Ishikawa (cell line): ENCODE measurements around the gene OR5AS1.

Source experiments
- CEBPB ChIP-seq: IDR thresholded peaks from 2 replicates; pipeline ENCODE4 v1.6.1; 2012
- CREB1 ChIP-seq: IDR thresholded peaks from 2 replicates; pipeline ENCODE4 v1.6.1; 2012; ENCODE audit warnings: low read depth
- EGR1 ChIP-seq: IDR thresholded peaks from 2 replicates; pipeline ENCODE4 v1.6.1; 2012
- EP300 ChIP-seq: IDR thresholded peaks from 2 replicates; pipeline ENCODE4 v1.6.1; 2012; ENCODE audit warnings: borderline replicate concordance
- FOXM1 ChIP-seq: IDR thresholded peaks from 2 replicates; pipeline ENCODE4 v1.6.1; 2012; ENCODE audit warnings: low read depth, borderline replicate concordance
- NFIC ChIP-seq: IDR thresholded peaks from 2 replicates; pipeline ENCODE4 v1.6.1; 2012
- RAD21 ChIP-seq: IDR thresholded peaks from 2 replicates; pipeline ENCODE4 v1.6.1; 2012; ENCODE audit warnings: low read depth
- REST ChIP-seq: IDR thresholded peaks from 2 replicates; pipeline ENCODE4 v1.6.1; 2012; ENCODE audit warnings: low read depth, mild to moderate bottlenecking
- TAF1 ChIP-seq: IDR thresholded peaks from 2 replicates; pipeline ENCODE4 v1.6.1; 2012; ENCODE audit warnings: low read depth, mild to moderate bottlenecking
- TCF12 ChIP-seq: IDR thresholded peaks from 2 replicates; pipeline ENCODE4 v1.6.1; 2012; ENCODE audit warnings: low read depth
- TEAD4 ChIP-seq: IDR thresholded peaks from 2 replicates; pipeline ENCODE4 v1.6.1; 2012
- USF1 ChIP-seq: IDR thresholded peaks from 2 replicates; pipeline ENCODE4 v1.6.1; 2012
- YY1 ChIP-seq: IDR thresholded peaks from 2 replicates; pipeline ENCODE4 v1.6.1; 2012; ENCODE audit warnings: low read depth
- ZBTB7A ChIP-seq: IDR thresholded peaks from 2 replicates; pipeline ENCODE4 v1.6.1; 2012; ENCODE audit warnings: low read depth
- TF ChIP-seq, protein P1 (sequence below): IDR thresholded peaks from 2 replicates; pipeline ENCODE4 v1.6.1; 2012

OR5AS1 gene

GRCh38 chr11:56027354-56027753 is at the start of gene OR5AS1:
Gene OR5AS1 (plus strand): TSS chr11:56027654. CDS start chr11:56030419, 2,765 bp downstream.
- no peak for TF ChIP-seq EGR1
- no peak for TF ChIP-seq TAF1
- TF ChIP-seq ZBTB7A: no peak

GRCh38 chr11:55994525-55994924 is 32.9 kb upstream of the OR5AS1 start, which contains the start of gene OR5F1:
Gene OR5F1 (minus strand): TSS chr11:55994625. CDS start chr11:55994625, 0 bp downstream.
- TF ChIP-seq EGR1: no peak
- TF ChIP-seq REST: no peak
- TF ChIP-seq TEAD4: no peak
- TF ChIP-seq NFIC: no peak
- no peak for TF ChIP-seq FOXM1
- TF ChIP-seq YY1: no peak
- TF ChIP-seq, protein P1, sequence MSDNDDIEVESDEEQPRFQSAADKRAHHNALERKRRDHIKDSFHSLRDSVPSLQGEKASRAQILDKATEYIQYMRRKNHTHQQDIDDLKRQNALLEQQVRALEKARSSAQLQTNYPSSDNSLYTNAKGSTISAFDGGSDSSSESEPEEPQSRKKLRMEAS: no peak
- TF ChIP-seq TAF1: no peak
- no peak for TF ChIP-seq USF1

DNA sequence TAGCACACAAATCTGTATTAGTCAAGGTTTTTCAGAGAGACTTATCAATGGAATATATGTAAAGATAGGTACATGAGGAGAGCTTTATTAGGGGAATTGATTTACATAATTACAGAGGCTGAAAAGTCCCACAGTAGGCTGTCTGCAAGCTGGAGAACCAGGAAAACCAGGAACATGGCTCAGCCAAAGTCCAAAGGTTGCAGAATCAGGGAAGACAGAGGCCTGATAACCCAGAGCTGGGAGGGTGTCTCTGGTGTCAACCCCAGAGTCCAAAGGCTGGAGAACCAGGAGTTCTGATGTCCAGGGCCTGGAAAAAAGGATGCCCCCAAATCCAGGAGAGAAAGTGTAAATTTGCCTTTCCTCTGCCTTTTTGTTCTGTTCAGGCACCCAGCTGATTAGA is 16.7 kb upstream of the OR5AS1 start:
- TF ChIP-seq RAD21: no peak
- no peak for TF ChIP-seq CREB1
- no peak for TF ChIP-seq YY1
- TF ChIP-seq ZBTB7A: no peak
- no peak for TF ChIP-seq NFIC
- no peak for TF ChIP-seq CEBPB
- no peak for TF ChIP-seq FOXM1
- TF ChIP-seq TAF1: no peak
- TF ChIP-seq TCF12: no peak
- TF ChIP-seq USF1: no peak
- TF ChIP-seq EP300: no peak

DNA sequence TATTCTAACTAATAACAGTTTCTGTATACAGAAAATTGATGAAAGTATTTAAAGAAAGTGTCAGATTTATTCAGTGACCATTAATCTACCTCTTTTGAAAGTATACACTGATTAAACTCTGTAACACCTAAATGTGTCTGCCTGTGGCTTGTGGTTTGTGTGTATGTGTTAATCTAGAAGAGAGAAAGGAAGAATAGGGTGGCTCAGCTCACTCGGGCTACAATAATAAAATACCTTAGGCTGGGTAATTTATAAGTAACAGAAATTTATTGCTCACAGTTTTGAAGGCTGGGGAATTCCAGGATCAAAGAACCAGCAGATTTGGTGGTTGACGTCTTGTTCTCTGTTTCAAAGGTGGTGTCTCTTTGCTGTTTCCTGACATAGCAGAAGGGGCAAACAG is 13.6 kb upstream of the OR5AS1 start:
- no peak for TF ChIP-seq EP300
- no peak for TF ChIP-seq EGR1
- TF ChIP-seq TCF12: no peak
- TF ChIP-seq FOXM1: no peak
- no peak for TF ChIP-seq NFIC

DNA sequence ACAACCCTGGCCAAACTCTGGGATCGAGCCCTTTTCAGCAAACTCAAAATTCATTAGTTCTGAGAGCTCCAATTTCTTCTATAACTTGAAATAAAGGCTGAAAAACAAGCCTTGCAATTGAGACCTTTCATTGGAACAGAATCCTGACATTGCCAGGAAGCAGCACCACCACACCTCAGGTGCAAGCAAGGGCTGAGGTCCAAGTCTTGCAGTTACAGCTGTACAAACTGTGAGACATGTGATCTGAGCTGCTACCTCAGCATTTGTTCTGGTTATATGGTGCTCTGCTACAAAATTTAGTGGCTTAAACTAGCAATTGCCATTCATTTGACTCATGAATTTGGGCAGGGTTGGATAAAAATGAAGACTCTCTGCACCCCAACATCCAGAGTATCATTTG is 18.1 kb downstream of the OR5AS1 start:
- TF ChIP-seq EGR1: no peak
- TF ChIP-seq CEBPB: no peak
- no peak for TF ChIP-seq TCF12
- TF ChIP-seq, protein P1: no peak

DNA sequence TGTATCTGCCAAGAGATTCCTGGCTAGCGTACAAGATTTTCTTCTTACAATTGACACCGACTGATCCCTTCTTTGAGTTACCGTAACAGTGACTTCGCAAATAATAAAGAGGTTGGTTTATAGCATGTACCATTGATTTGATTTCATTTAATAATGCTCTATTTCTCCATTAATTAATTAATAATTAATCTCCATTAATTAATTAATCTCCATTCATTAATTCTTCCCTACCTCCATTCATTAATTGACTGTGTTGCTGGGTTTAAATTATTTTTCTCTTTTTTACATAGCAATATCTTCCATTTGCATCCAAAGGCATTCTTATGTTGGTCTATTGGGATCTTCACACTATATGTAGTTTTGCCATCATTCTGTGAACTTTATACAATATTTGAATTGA is 21.0 kb downstream of the OR5AS1 start:
- TF ChIP-seq ZBTB7A (no peak), REST (no peak), CREB1 (no peak), EGR1 (no peak), TAF1 (no peak), USF1 (no peak), YY1 (no peak), TCF12 (no peak), FOXM1 (no peak), TEAD4 (no peak), EP300 (no peak), RAD21 (no peak), NFIC (no peak), CEBPB (no peak)
- TF ChIP-seq, protein P1: no peak
